ENCODE data around the gene PREX1.

DNA sequence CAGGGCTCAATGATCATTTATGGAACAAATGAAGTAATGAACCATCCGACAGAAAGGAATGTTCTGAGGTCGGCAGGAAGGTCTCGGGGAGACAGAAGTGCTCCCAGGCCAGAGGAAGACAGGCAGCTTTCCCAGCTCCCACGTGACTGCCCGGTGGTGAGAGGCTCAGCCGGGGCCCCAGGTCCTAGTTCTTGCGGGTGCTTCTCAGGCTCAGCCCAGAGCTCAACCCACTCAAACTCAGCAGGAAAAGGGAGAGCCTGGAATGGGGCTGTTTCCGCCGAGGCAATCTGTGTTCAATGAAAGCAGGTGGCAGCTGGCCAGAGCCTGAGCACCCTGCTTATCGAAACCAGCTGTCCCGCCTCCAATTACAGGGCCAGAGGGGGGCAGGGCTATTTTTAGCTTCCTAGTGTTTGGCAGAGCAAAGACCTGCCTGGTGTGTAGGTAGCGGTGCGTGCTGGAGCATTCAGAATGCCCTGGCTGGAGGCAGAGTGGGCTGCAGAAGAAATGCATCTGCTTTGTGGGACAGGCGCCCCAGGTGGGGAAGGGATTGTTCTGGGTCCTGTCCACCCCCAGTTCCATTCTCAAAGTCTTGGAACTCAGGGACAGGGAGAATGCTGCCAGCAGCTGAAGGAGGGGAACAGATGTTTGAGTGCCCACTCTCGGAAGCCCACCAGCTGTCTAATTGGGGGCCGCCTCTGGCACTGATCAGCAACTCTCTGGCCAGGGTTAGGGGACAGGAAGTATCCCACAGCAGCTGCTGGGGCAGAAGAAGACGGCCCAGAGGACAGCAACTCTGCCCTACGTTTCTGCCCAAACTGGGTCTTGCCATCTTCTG, 145.1 kb downstream of the PREX1 start:
- TF ChIP-seq ZNF274 (IDR thresholded peaks at IDR 0.05; ENCODE audit: low read depth, low read length) = no peak
- TF ChIP-seq YY1 (IDR thresholded peaks at IDR 0.05; ENCODE audit: insufficient read depth, insufficient read length) = no peak

Data from NT2/D1 (cell line).